HEK293 (cell line): Measurements from ENCODE around the gene UBR2.

Experiments used
- CTCF ChIA-PET: fragments of 350-600 bp; formaldehyde crosslinking; extraction: SDS; loops from one replicate; lab custom pipeline; 2021; ENCODE audit warnings: antibody characterized with exemption; lab: Yijun Ruan, JAX
- POLR2A ChIA-PET: fragments of 300-600 bp; formaldehyde crosslinking; extraction: SDS; loops from one replicate; lab custom pipeline; 2020; ENCODE audit warnings: antibody characterized with exemption, inconsistent platforms; lab: Yijun Ruan, JAX
- H3K27ac ChIP-seq: fragments of 200-500 bp; sonication (Bioruptor generic); 2 replicates; pipeline ENCODE4 v1.5.1; 2014; ENCODE audit warnings: low read depth, low read length, control low read depth, inconsistent platforms; ENCODE audit errors: extremely low read depth
- H3K36me3 ChIP-seq, 2 experiments: fragments of 200-500 bp in 1 of 2; sonication (Bioruptor generic) in 1 of 2; 1 replicate in 1 of 2; 2 replicates in 1 of 2; pipeline ENCODE4 v1.5.1; 2014 to 2017; ENCODE audit warnings: inconsistent platforms in 2 of 2, low read length in 2 of 2; ENCODE audit not compliant: control insufficient read depth in 2 of 2, insufficient read depth in 1 of 2
- H3K4me1 ChIP-seq: fragments of 200-500 bp; sonication (Bioruptor generic); 2 replicates; pipeline ENCODE4 v1.5.1; 2014; ENCODE audit warnings: mild to moderate bottlenecking, low read length, inconsistent platforms; ENCODE audit not compliant: control insufficient read depth, insufficient read depth
- H3K4me3 ChIP-seq: 2 replicates; pipeline ENCODE4 v1.5.1; 2011; ENCODE audit warnings: low read depth, mild to moderate bottlenecking, control low read depth, low read length, moderate library complexity
- H3K9me3 ChIP-seq: fragments of 200-500 bp; sonication (Bioruptor generic); 2 replicates; pipeline ENCODE4 v1.5.1; 2014; ENCODE audit warnings: low read depth, low read length, inconsistent platforms; ENCODE audit not compliant: control insufficient read depth, insufficient read depth
- BCL11A ChIP-seq: fragments of 450-650 bp; formaldehyde crosslinking; IDR thresholded peaks from 2 replicates; pipeline ENCODE4 v1.5.1; 2016; ENCODE audit warnings: low read depth, missing biosample characterization, missing genetic modification characterization
- GLIS2 ChIP-seq: fragments of 450-650 bp; formaldehyde crosslinking; IDR thresholded peaks from 2 replicates; pipeline ENCODE4 v1.5.1; 2016; ENCODE audit warnings: missing biosample characterization, missing genetic modification characterization
- MEIS1 ChIP-seq: sonication (generic); formaldehyde crosslinking; IDR thresholded peaks from 2 replicates; pipeline ENCODE4 v1.8.1; 2022; ENCODE audit warnings: missing genetic modification reagents, mild to moderate bottlenecking, borderline replicate concordance
- TRIM28 ChIP-seq: IDR thresholded peaks from 2 replicates; pipeline ENCODE4 v1.6.1; 2011; ENCODE audit warnings: low read length, control low read depth, borderline replicate concordance
- WT1 ChIP-seq: fragments of 450-650 bp; formaldehyde crosslinking; IDR thresholded peaks from 2 replicates; pipeline ENCODE4 v1.5.1; 2016; ENCODE audit warnings: missing biosample characterization, missing genetic modification characterization
- ZBTB20 ChIP-seq: fragments of 450-650 bp; formaldehyde crosslinking; IDR thresholded peaks from 2 replicates; pipeline ENCODE4 v1.5.1; 2016; ENCODE audit warnings: missing biosample characterization, missing genetic modification characterization
- ZBTB44 ChIP-seq: fragments of 450-650 bp; IDR thresholded peaks from 2 replicates; pipeline ENCODE4 v1.5.1; 2018; ENCODE audit warnings: missing biosample characterization, mild to moderate bottlenecking, missing genetic modification characterization
- ZBTB8A ChIP-seq: fragments of 450-650 bp; formaldehyde crosslinking; IDR thresholded peaks from 2 replicates; pipeline ENCODE4 v1.5.1; 2016; ENCODE audit warnings: missing biosample characterization, missing genetic modification characterization
- ZNF138 ChIP-seq: fragments of 450-650 bp; formaldehyde crosslinking; IDR thresholded peaks from 2 replicates; pipeline ENCODE4 v1.5.1; 2016; ENCODE audit warnings: missing biosample characterization, missing genetic modification characterization, borderline replicate concordance
- ZNF2 ChIP-seq: fragments of 450-650 bp; formaldehyde crosslinking; IDR thresholded peaks from 2 replicates; pipeline ENCODE4 v1.5.1; 2016; ENCODE audit warnings: missing biosample characterization, missing genetic modification characterization
- ZNF280C ChIP-seq: fragments of 450-650 bp; formaldehyde crosslinking; IDR thresholded peaks from 2 replicates; pipeline ENCODE4 v1.5.1; 2016; ENCODE audit warnings: missing biosample characterization, missing genetic modification characterization
- ZNF518A ChIP-seq: fragments of 450-650 bp; formaldehyde crosslinking; conservative IDR thresholded peaks from 2 replicates; pipeline ENCODE4 v1.5.1; 2016; ENCODE audit warnings: low read depth, missing biosample characterization, missing genetic modification characterization
- ZNF549 ChIP-seq: fragments of 450-650 bp; IDR thresholded peaks from 2 replicates; pipeline ENCODE4 v1.5.1; 2018; ENCODE audit warnings: missing biosample characterization, missing genetic modification characterization, mild to moderate bottlenecking, inconsistent platforms, moderate library complexity
- ZNF560 ChIP-seq: fragments of 450-650 bp; formaldehyde crosslinking; IDR thresholded peaks from 2 replicates; pipeline ENCODE4 v1.5.1; 2017; ENCODE audit warnings: missing biosample characterization, missing genetic modification characterization, borderline replicate concordance
- ZNF600 ChIP-seq: fragments of 450-650 bp; formaldehyde crosslinking; IDR thresholded peaks from 2 replicates; pipeline ENCODE4 v1.5.1; 2016; ENCODE audit warnings: missing biosample characterization, missing genetic modification characterization
- ZNF610 ChIP-seq: fragments of 450-650 bp; formaldehyde crosslinking; IDR thresholded peaks from 2 replicates; pipeline ENCODE4 v1.5.1; 2016; ENCODE audit warnings: missing biosample characterization, missing genetic modification characterization, borderline replicate concordance
- ZNF621 ChIP-seq: fragments of 450-650 bp; formaldehyde crosslinking; IDR thresholded peaks from 2 replicates; pipeline ENCODE4 v1.5.1; 2017; ENCODE audit warnings: missing biosample characterization, missing genetic modification characterization
- ZSCAN23 ChIP-seq: fragments of 450-650 bp; formaldehyde crosslinking; IDR thresholded peaks from 2 replicates; pipeline ENCODE4 v1.5.1; 2016; ENCODE audit warnings: missing biosample characterization, missing genetic modification characterization

Gene UBR2

GRCh38 chr6:42642794-42643193 lies 79.0 kb downstream of the UBR2 start:
- ChIA-PET POLR2A (no interaction called here), CTCF (interaction anchor here (0.7 to 1.9 kb wide), 2 partner anchors 20 to 85 kb away, joined by 4 to 5 read pairs; no protein-coding TSS in a partner anchor)
- TF ChIP-seq ZNF138 (tag by site-specific recombination) (no peak), ZNF610 (tag by site-specific recombination) (no peak), ZNF518A (tag by site-specific recombination) (no peak), ZNF280C (no peak), ZBTB8A (tag by site-specific recombination) (no peak), ZSCAN23 (tag by site-specific recombination) (no peak), ZNF621 (no peak)

GRCh38 chr6:42644211-42644610 lies 80.4 kb downstream of the UBR2 start:
- TF ChIP-seq TRIM28 (no peak), ZNF2 (tag by site-specific recombination) (no peak), ZNF560 (tag by site-specific recombination) (no peak), BCL11A (tag by site-specific recombination) (no peak), GLIS2 (tag by site-specific recombination) (no peak), ZNF600 (tag by site-specific recombination) (no peak), ZBTB20 (tag by site-specific recombination) (no peak), MEIS1 (no peak), WT1 (tag by site-specific recombination) (no peak), ZNF549 (tag by site-specific recombination) (no peak), ZBTB44 (tag by site-specific recombination) (no peak)
- TF ChIP-seq, all 188 proteins: peak for 0
- H3K27ac ChIP-seq: no peak overlapping the region
- no peaks in the 10 kb centered on the region for H3K9me3 ChIP-seq
- no peak overlapping the region for H3K4me3 ChIP-seq
- peaks cover 63 to 74% of the 10 kb centered on the region in 2 experiments for H3K36me3 ChIP-seq
- H3K4me1 ChIP-seq: no peaks in the 10 kb centered on the region
- CTCF ChIA-PET: interaction anchor here (1.3 kb wide), 1 partner anchor 11 kb away, joined by 3 read pairs; no protein-coding TSS in a partner anchor
- POLR2A ChIA-PET: interaction anchor here (0.5 kb wide), 1 partner anchor 14 kb away, joined by 4 read pairs; no protein-coding TSS in a partner anchor

More at GRCh38 chr6:42642794-42643193, 79.0 kb downstream of the UBR2 start:
- Histone ChIP-seq H3K4me3 (no peak overlapping the region), H3K9me3 (no peaks in the 10 kb centered on the region), H3K27ac (no peak overlapping the region), H3K4me1 (no peaks in the 10 kb centered on the region), H3K36me3 (peaks cover 52 to 75% of the 10 kb centered on the region in 2 experiments)
